ENCODE data around the gene RPS27L.

The RPS27L gene

DNA sequence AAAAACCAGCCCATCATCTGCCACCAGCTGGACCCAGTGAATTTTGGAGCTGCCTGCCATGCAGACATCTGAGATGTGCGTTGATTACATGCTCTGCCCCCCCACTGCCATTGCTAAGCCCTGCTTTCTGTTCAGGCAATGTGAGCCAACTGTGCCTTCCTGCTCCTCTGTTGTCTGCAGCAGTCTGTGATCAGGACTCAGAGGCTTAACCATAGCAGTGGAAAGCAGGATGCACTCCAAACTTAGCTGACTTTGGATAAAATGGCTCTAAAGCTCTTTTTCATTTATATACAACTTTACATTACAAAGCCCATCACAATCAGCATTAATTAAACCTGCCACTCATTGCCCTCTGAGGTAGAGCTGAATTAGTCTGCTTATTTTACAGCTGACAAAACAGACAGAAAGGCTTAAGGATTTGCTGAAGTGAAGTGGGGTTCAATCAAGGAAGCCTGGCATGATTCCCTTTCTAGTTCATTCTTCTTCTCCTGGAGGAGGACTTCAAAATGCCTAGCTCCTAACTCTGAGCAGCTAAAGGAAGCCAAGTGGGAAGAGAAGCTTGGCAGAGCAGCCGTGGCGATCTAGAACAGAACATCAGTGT lies 15.7 kb upstream of the RPS27L start:
- no peak overlapping the region for H3K4me3 ChIP-seq (ENCODE audit: low read length)
- TF ChIP-seq ZNF274 (IDR thresholded peaks at IDR 0.05; ENCODE audit: low read depth, low read length): no peak

DNA sequence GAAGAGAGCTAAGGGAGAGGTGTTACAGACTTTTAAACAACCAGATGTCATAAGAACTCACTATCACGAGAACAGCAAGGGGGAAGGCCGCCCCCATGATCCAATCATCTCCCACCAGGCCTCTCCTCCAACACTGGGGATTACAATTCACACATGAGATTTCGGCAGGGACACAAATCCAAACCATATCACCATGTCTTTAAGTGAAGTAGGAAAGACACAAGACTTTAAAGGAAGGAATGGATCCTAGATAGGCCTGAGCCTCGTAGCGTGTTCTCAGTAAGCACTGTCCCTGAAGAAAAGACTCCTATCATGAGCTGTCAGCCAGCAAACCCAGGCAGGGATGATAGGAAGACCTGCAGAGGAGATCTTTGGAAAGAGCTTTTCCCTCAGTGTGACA lies 15.1 kb upstream of the RPS27L start:
- H3K4me3 ChIP-seq (ENCODE audit: low read length): no peak overlapping the region
- TF ChIP-seq ZNF274 (IDR thresholded peaks at IDR 0.05; ENCODE audit: low read depth, low read length): no peak

DNA sequence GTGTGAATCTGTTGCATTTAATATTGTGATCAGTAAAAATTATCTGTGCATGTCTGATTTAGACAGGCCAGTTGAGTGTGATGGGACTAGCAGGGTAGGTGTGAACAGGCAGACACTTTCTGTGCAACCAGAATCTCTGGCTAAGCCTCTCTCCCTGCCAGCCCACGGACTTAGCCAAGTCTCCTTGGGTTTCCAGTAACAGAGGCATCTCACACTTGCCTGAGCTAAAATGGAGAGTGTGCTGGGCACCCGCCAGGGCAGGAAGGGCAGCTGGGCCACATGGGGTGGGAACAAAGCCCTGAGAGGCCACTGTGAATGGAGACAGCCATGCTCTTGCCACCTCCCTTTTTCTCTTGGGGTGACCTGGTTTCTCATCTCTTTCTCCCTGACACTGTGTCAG lies 12.5 kb upstream of the RPS27L start:
- no peak for TF ChIP-seq ZNF274 (IDR thresholded peaks at IDR 0.05; ENCODE audit: low read depth, low read length)

DNA sequence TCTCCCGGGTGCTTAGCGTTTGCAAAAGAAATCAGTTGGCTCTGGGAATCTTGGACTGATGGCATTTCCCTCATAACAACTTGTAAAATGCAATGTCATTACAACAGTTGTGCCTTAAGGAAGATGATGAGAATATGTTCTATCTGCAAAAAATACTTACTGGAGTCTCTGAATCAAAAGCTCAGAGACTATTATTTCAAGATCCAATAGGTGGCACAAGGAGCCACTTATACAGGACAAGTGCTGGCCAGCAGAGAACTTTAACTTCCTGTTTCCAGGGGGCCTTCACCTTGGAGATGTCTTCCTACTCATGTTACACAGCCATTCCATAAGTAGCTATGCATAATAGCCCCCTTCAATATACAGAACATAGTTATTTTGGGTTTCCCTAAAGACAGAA lies 8.9 kb upstream of the RPS27L start:
- no peak overlapping the region for H3K4me3 ChIP-seq (ENCODE audit: low read length)
- no peak for TF ChIP-seq ZNF274 (IDR thresholded peaks at IDR 0.05; ENCODE audit: low read depth, low read length)

More for the DNA sequence above, 12.5 kb upstream of the RPS27L start:
- no peak overlapping the region for H3K4me3 ChIP-seq (ENCODE audit: low read length)

DNA sequence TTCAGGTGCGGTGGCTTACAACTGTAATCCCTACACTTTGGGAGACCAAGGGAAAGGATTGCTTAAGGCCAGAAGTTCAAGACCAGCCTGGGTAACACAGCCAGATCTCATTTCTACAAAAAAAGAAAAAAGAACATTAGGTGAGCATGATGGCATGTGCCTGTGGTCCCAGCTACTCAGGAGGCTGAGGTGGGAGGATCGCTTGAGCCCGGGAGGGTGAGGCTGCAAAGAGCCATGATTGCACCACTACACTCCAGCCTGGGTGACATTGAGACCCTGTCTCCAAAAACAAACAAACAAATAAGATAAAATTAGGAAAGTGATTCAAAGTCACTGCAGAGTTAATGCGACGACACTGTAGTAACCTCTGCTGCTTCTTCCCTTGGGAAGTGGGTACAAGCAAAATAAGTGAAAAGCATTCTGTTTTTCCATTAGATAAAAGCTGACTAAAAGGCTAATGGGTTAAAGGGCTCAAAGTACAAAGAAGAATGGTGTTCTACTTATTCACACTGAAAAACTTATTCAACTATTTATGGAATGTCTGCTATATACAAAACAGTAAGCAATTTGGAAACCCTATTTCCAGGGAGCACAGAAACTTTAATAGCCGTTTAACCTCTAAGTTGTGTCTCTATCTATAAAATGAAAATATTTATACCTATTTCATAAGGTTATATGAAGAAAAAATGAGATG lies 8.0 kb upstream of the RPS27L start:
- H3K4me3 ChIP-seq (ENCODE audit: low read length): no peak overlapping the region
- TF ChIP-seq ZNF274 (IDR thresholded peaks at IDR 0.05; ENCODE audit: low read depth, low read length): no peak

DNA sequence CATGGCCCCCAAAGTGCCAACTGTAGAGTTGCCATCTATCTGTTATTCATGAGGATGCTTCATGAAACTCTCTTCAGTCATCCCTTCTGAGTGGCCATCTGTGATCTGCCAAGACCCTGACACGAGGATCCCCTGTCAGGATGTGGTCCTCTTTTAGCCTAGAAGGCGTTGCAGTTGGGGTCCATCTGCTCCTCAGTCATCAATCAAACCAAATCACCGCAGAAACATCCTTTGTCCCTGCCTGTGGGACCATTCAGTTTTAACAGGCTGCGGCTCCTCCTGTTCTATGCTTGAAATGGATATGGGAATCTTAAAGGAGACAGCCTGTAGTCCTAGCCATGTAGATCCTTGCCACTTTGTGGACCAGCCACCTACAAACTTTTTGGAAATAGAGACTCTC lies 5.9 kb upstream of the RPS27L start:
- H3K4me3 ChIP-seq (ENCODE audit: low read length): no peak overlapping the region
- TF ChIP-seq ZNF274 (IDR thresholded peaks at IDR 0.05; ENCODE audit: low read depth, low read length): no peak

DNA sequence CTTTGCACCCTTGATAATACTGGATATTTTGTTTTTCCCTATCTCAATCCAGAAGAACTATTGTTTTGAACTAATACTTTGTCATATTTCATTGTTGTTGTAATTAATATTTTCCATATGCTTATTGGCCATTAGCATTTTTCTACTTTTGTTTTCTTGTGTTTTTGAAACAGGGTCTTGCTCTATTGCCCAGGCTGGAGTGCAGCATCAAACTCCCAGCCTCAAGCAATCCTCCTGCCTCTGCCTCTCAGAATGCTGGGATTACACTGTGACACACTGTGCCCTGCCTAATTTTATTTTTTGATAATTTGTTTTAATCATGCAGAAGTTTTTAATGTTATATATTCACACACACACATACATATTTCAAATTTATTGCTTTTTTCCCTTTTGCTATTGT lies 3.4 kb upstream of the RPS27L start:
- no peak for TF ChIP-seq ZNF274 (IDR thresholded peaks at IDR 0.05; ENCODE audit: low read depth, low read length)
- no peak overlapping the region for H3K4me3 ChIP-seq (ENCODE audit: low read length)

DNA sequence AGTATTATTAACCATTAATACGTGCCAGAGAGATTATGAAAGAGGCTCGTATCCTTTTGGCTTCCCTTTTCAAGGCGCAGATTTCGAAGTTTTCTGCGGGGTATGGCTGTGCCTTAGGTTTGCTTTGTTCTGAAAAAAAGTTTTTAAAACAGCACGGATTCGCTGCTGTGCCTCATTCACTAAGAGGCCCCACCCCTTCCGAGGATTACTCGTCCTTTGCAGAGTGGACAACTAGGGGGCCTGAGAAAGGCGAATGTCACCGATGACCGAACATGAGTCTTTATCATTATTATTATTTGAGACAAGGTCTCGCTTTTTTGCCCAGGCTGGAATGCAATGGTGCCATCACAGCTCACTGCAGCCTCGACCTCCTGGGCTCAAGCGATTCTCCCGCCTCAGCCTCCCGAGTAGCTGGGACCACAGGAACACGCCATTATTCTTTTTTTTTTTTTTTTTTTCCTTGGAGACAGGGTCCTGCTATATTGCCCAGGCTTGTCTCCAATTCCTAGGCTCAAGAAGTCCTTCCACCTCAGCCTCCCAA lies 684 bp upstream of the RPS27L start:
- no peak for TF ChIP-seq ZNF274 (IDR thresholded peaks at IDR 0.05; ENCODE audit: low read depth, low read length)
- H3K4me3 ChIP-seq (ENCODE audit: low read length): peak overlapping the region; percentile 84

DNA sequence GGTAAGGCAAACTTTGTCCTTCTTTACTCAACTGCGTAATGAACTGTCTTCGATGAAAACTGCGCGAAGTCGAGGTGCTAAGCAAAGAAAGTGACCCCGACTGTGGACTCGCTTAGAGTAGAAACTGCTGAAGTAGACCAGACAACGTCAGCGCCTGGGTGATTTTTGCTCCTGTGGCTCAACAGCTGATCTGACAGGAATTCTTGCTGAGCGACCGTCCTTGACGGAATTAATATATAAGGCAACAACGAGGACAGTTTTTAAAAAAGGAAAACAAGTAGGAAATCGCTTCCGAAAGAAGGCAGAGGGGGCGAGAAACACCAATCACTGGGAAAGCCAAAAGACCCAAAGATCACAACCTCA lies 541 bp downstream of the RPS27L start:
- H3K4me3 ChIP-seq (ENCODE audit: low read length): peak overlapping the region; percentile 84
- TF ChIP-seq ZNF274 (IDR thresholded peaks at IDR 0.05; ENCODE audit: low read depth, low read length): no peak

DNA sequence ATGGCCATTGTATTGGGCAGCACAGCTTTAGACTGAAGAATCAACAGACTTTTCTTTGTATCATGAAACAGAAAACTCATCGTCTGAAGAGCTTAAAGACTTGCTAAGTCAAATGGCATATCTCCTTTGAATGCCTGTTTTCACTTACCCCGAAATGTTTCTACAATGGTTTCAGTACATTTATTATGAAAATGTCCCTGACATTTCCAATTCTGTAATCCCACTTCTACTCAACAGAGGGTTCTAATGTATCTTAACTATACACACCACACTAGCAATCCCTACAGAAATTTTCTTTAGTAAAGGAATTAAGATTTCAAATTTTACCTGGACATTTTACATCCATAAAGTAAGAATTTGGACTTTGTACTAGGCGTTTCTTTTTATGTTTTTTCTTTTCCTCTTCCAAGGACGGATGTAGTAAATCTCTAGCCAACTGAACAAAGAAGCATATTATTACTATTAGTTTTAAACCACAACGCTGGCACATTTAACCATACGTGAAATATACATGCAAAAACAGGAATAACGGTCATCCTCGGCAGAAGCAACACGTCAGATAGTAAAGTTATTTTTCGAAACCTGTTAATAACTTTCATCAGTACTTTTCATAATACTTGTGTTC lies 1.1 kb downstream of the RPS27L start:
- H3K4me3 ChIP-seq (ENCODE audit: low read length): peak overlapping the region; percentile 84
- no peak for TF ChIP-seq ZNF274 (IDR thresholded peaks at IDR 0.05; ENCODE audit: low read depth, low read length)

DNA sequence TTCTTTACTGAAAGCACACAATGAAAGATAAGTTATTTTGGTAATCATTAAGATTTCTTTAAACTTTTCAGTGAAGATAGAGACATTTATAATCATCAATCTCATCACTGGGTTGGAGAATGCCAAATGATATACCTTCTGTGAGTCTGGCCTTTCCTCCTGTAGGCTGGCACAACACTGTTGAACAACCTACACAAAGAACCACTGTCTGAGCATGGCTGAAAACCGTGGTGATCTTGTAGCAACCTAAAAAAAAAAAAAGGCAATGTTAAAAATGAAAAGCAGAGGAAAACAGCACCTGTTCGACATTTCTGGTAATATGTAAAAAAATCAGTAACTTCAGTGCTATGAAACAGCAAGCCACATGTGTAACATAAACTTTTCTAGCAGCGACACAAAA lies 1.8 kb downstream of the RPS27L start:
- no peak for TF ChIP-seq ZNF274 (IDR thresholded peaks at IDR 0.05; ENCODE audit: low read depth, low read length)
- peak overlapping the region; percentile 84 for H3K4me3 ChIP-seq (ENCODE audit: low read length)

DNA sequence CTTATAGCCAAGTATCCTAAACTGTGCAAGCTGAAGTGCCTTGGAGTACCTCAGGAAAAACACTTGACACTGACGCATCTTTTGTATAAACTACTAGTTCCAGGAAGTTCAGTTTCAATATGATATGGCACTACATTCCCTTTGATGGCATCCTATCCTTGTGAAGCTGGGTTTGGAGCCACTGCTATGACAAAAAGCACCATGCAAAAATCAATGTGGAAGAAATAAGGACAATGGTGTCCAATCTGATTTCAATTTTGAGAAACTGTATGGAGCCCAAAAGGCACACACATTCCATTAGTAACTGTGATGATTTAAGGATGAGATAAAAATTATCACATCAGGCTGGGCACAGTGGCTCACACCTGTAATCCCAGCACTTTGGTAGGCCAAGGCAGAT lies 5.6 kb downstream of the RPS27L start:
- no peak overlapping the region for H3K4me3 ChIP-seq (ENCODE audit: low read length)
- no peak for TF ChIP-seq ZNF274 (IDR thresholded peaks at IDR 0.05; ENCODE audit: low read depth, low read length)

DNA sequence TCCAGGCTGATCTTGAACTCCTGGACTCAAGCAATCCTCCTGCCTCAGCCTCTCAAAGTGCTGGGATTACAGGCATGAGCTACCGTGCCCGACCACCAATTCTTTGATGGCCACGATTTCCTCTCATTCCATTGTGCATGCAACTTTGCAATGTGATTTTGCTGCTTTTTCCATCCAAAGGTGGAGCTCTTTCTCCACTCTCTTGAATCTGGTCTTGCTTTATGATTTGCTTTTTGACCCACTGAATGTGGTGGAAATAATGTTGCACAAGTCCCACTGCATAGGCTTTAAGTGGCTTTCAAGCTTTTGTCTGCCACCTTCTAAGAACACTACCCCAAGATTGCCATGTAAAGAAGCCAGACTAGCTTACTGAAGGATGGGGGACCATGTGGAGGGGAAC lies 10.6 kb downstream of the RPS27L start:
- no peak for TF ChIP-seq ZNF274 (IDR thresholded peaks at IDR 0.05; ENCODE audit: low read depth, low read length)

DNA sequence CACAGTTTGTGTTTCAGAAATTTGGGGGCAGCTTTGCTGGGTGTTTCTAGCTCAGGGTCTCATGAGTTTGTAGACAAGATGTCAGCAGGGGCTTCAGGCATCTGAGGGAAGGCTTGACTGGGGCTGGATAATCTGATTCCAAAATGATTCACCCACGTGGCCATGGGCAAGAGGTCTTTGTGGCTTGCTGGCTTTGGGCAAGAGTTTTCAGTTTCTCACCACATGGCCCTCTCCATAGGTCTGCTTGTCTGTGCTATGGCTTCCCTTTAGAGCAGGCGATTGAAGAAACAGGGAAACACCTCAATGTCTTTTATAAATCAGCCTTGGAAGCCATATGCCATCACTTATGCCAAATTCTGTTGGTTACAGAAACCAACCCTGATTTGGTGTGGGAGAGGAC lies 11.9 kb downstream of the RPS27L start:
- no peak overlapping the region for H3K4me3 ChIP-seq (ENCODE audit: low read length)
- TF ChIP-seq ZNF274 (IDR thresholded peaks at IDR 0.05; ENCODE audit: low read depth, low read length): no peak

More for the DNA sequence above, 10.6 kb downstream of the RPS27L start:
- no peak overlapping the region for H3K4me3 ChIP-seq (ENCODE audit: low read length)

DNA sequence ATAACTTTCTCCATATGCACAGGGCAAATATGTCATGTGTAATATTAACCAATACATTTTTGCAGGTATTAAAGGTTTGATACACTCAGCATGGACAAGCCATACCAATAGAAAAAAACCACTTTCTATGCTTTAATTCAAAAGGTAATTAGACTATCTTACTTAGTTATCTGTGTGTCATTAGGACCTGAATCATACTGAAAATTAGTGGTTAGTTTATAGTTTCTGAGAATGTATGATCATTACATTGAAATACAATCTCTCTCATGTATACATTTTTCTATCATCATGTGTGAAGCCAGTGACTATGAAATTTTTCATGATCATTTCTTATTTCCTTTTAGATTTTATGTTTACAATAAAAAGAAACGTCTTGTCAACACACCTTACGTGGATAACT lies 16.3 kb downstream of the RPS27L start:
- no peak overlapping the region for H3K4me3 ChIP-seq (ENCODE audit: low read length)
- no peak for TF ChIP-seq ZNF274 (IDR thresholded peaks at IDR 0.05; ENCODE audit: low read depth, low read length)

All from GM08714 (cell line).